HepG2 (cell line): ENCODE results near the gene ARMC10. TPM values are rescaled to one million over a fixed set of nuclear protein-coding genes. Genes with fewer than 3 reads are reported as not detected.

Experiments
- ISX ChIP-seq: sonication (generic); formaldehyde crosslinking; conservative IDR thresholded peaks from 2 replicates; pipeline ENCODE4 v1.5.0; 2020; ENCODE audit warnings: missing genetic modification reagents
- JUN ChIP-seq: sonication (generic); formaldehyde crosslinking; IDR thresholded peaks from 2 replicates; pipeline ENCODE4 v1.4.0; 2020; ENCODE audit warnings: mild to moderate bottlenecking, missing genetic modification reagents
- KMT2A ChIP-seq: sonication (generic); formaldehyde crosslinking; IDR thresholded peaks from 2 replicates; pipeline ENCODE4 v1.4.0; 2020; ENCODE audit warnings: missing genetic modification reagents
- MTF2 ChIP-seq: sonication (generic); formaldehyde crosslinking; IDR thresholded peaks from 2 replicates; pipeline ENCODE4 v1.5.0; 2020; ENCODE audit warnings: missing genetic modification reagents, borderline replicate concordance
- MXI1 ChIP-seq: IDR thresholded peaks from 3 replicates; pipeline ENCODE4 v1.6.1; 2012; ENCODE audit warnings: low read depth, low read length, inconsistent platforms, borderline replicate concordance
- NBN ChIP-seq: fragments of 450-650 bp; conservative IDR thresholded peaks from 2 replicates; pipeline ENCODE4 v1.6.1; 2017
- POLR2AphosphoS5 ChIP-seq: IDR thresholded peaks from 2 replicates; pipeline ENCODE4 v1.6.1; 2012; ENCODE audit warnings: low read depth, low read length
- POLR2G ChIP-seq: fragments of 200-400 bp; formaldehyde crosslinking; IDR thresholded peaks from 2 replicates; pipeline ENCODE4 v1.6.1; 2018; ENCODE audit warnings: mild to moderate bottlenecking, low read depth, low read length, moderate library complexity
- RAD21 ChIP-seq: fragments of 450-650 bp; formaldehyde crosslinking; IDR thresholded peaks from 2 replicates; pipeline ENCODE4 v1.5.0; 2020; ENCODE audit warnings: mild to moderate bottlenecking
- RXRB ChIP-seq: IDR thresholded peaks from 2 replicates; pipeline ENCODE4 v1.6.1; 2016; ENCODE audit warnings: borderline replicate concordance, missing genetic modification reagents, missing compliant biosample characterization
- TARDBP ChIP-seq: sonication (generic); formaldehyde crosslinking; IDR thresholded peaks from 2 replicates; pipeline ENCODE4 v1.8.0; 2022; ENCODE audit warnings: mild to moderate bottlenecking, missing genetic modification reagents
- TBX2 ChIP-seq: sonication (generic); formaldehyde crosslinking; IDR thresholded peaks from 2 replicates; pipeline ENCODE4 v1.5.0; 2020; ENCODE audit warnings: missing genetic modification reagents, mild to moderate bottlenecking, borderline replicate concordance
- TCF7L2 ChIP-seq: IDR thresholded peaks from 2 replicates; pipeline ENCODE4 v1.6.1; 2011; ENCODE audit warnings: mild to moderate bottlenecking, low read depth, low read length, moderate library complexity
- THAP8 ChIP-seq: sonication (generic); formaldehyde crosslinking; IDR thresholded peaks from 2 replicates; pipeline ENCODE4 v1.5.1; 2020; ENCODE audit warnings: missing genetic modification reagents, mild to moderate bottlenecking, borderline replicate concordance
- YY1 ChIP-seq: IDR thresholded peaks from 2 replicates; pipeline ENCODE4 v1.6.1; 2011; ENCODE audit warnings: low read length, low read depth, moderate library complexity, mild to moderate bottlenecking; ENCODE audit not compliant: insufficient read depth, insufficient replicate concordance
- ZNF24 ChIP-seq: fragments of 450-650 bp; IDR thresholded peaks from 2 replicates; pipeline ENCODE4 v1.6.1; 2017; ENCODE audit warnings: antibody characterized with exemption, mild to moderate bottlenecking
- ZNF317 ChIP-seq: sonication (generic); formaldehyde crosslinking; IDR thresholded peaks from 2 replicates; pipeline ENCODE4 v1.5.0; 2020; ENCODE audit warnings: mild to moderate bottlenecking, missing genetic modification reagents
- ZNF513 ChIP-seq: sonication (generic); formaldehyde crosslinking; conservative IDR thresholded peaks from 2 replicates; pipeline ENCODE4 v1.5.0; 2020; ENCODE audit warnings: missing genetic modification reagents
- ZNF547 ChIP-seq: sonication (generic); formaldehyde crosslinking; IDR thresholded peaks from 2 replicates; pipeline ENCODE4 v1.5.1; 2020; ENCODE audit warnings: mild to moderate bottlenecking, missing genetic modification reagents
- ZNF567 ChIP-seq: sonication (generic); formaldehyde crosslinking; IDR thresholded peaks from 2 replicates; pipeline ENCODE4 v1.8.1; 2023; ENCODE audit warnings: mild to moderate bottlenecking, missing genetic modification reagents, borderline replicate concordance
- ZNF569 ChIP-seq: sonication (generic); formaldehyde crosslinking; IDR thresholded peaks from 2 replicates; pipeline ENCODE4 v1.5.0; 2020; ENCODE audit warnings: mild to moderate bottlenecking, missing genetic modification reagents, moderate library complexity, borderline replicate concordance
- ZNF687 ChIP-seq: sonication (generic); formaldehyde crosslinking; IDR thresholded peaks from 2 replicates; pipeline ENCODE4 v1.5.1; 2020; ENCODE audit warnings: mild to moderate bottlenecking, missing genetic modification reagents, moderate library complexity
- ZNF780A ChIP-seq: sonication (generic); formaldehyde crosslinking; IDR thresholded peaks from 2 replicates; pipeline ENCODE4 v1.8.0; 2022; ENCODE audit warnings: mild to moderate bottlenecking, missing genetic modification reagents, moderate library complexity
- ZSCAN25 ChIP-seq: sonication (generic); formaldehyde crosslinking; IDR thresholded peaks from 2 replicates; pipeline ENCODE4 v1.8.0; 2022; ENCODE audit warnings: mild to moderate bottlenecking, missing genetic modification reagents
- polyA plus RNA-seq, 8 experiments: library from polyadenylated mRNA; depleted of rRNA in 3 of 8; stranded (reverse) in 7 of 8; unstranded in 1 of 8; fragments of >200 nt; fragmentation: Illumina TruSeq in 4 of 8; extraction: Trizol in 4 of 8; gene quantifications; 2 replicates each; pipeline versions ENCODE4 v1.2.1 to v1.2.3, GENCODE V29; 2011 to 2016; ENCODE audit warnings: low read depth in 4 of 8, missing spikeins in 1 of 8, mixed read lengths in 1 of 8; ENCODE audit not compliant: insufficient read depth in 1 of 8
- total RNA-seq, 5 experiments: library from RNA; depleted of rRNA; stranded (reverse); fragments of >200 nt; fragmentation: Illumina TruSeq; extraction: Trizol; gene quantifications; 2 replicates each; pipeline ENCODE4 v1.2.3, GENCODE V29; 2016; ENCODE audit warnings: low read depth in 1 of 5

Gene ARMC10
- total and polyA plus RNA-seq, 2 of the 13 experiments (the other 11 are each of a cell fraction or from before 2014, with no cell fraction given): 11.3 to 23.7 TPM

GRCh38 chr7:103074519-103075336, at the start of gene ARMC10, which contains the start of gene FBXL13 (continued):
- peak; percentile 79; the same call in 1 of the 2 replicates for TF ChIP-seq ISX (CRISPR knock-in tag)
- TF ChIP-seq POLR2AphosphoS5: peak; percentile 73
- TF ChIP-seq ZNF547 (CRISPR knock-in tag): 0 out of 2 replicates have a peak, but pooled peaks have one; percentile 34
- TF ChIP-seq ZNF687 (CRISPR knock-in tag): peak; percentile 79
- TF ChIP-seq ZSCAN25 (CRISPR knock-in tag): 0 out of 2 replicates have a peak, but pooled peaks have one; percentile 37
- TF ChIP-seq RAD21 (CRISPR knock-in tag): 0 out of 2 replicates have a peak, but pooled peaks have one; percentile 22
- 0 out of 2 replicates have a peak, but pooled peaks have one; percentile 12 for TF ChIP-seq RXRB (CRISPR knock-in tag)
- TF ChIP-seq POLR2G: peak; percentile 88
- 0 out of 2 replicates have a peak, but pooled peaks have one; percentile 41 for TF ChIP-seq KMT2A
- TF ChIP-seq TARDBP (CRISPR knock-in tag): peak; percentile 71; the same call in 1 of the 2 replicates
- peak; percentile 94 for TF ChIP-seq MXI1
- no peak for TF ChIP-seq NBN
- TF ChIP-seq JUN: no peak
- TF ChIP-seq ZNF780A (CRISPR knock-in tag): 0 out of 2 replicates have a peak, but pooled peaks have one; percentile 63
- peak; percentile 16; the same call in 1 of the 2 replicates for TF ChIP-seq TBX2 (CRISPR knock-in tag)
- peak; percentile 52 for TF ChIP-seq YY1
- no peak for TF ChIP-seq ZNF513 (CRISPR knock-in tag)
- TF ChIP-seq MTF2 (CRISPR knock-in tag): peak; percentile 94; the same call in 1 of the 2 replicates
- no peak for TF ChIP-seq ZNF24
- no peak for TF ChIP-seq ZNF567 (CRISPR knock-in tag)
- TF ChIP-seq ZNF317: no peak
- TF ChIP-seq ZNF569 (CRISPR knock-in tag): no peak
- TF ChIP-seq THAP8 (CRISPR knock-in tag): no peak
- no peak for TF ChIP-seq TCF7L2
